Measurements from ENCODE around the gene CNPY4. TPM values are rescaled to one million over a fixed set of nuclear protein-coding genes. Genes with fewer than 3 reads are reported as not detected.

The CNPY4 gene, protein sequence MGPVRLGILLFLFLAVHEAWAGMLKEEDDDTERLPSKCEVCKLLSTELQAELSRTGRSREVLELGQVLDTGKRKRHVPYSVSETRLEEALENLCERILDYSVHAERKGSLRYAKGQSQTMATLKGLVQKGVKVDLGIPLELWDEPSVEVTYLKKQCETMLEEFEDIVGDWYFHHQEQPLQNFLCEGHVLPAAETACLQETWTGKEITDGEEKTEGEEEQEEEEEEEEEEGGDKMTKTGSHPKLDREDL
- polyA plus RNA-seq (2012; ENCODE audit: low read depth, missing spikeins), result 2.8 TPM

DNA sequence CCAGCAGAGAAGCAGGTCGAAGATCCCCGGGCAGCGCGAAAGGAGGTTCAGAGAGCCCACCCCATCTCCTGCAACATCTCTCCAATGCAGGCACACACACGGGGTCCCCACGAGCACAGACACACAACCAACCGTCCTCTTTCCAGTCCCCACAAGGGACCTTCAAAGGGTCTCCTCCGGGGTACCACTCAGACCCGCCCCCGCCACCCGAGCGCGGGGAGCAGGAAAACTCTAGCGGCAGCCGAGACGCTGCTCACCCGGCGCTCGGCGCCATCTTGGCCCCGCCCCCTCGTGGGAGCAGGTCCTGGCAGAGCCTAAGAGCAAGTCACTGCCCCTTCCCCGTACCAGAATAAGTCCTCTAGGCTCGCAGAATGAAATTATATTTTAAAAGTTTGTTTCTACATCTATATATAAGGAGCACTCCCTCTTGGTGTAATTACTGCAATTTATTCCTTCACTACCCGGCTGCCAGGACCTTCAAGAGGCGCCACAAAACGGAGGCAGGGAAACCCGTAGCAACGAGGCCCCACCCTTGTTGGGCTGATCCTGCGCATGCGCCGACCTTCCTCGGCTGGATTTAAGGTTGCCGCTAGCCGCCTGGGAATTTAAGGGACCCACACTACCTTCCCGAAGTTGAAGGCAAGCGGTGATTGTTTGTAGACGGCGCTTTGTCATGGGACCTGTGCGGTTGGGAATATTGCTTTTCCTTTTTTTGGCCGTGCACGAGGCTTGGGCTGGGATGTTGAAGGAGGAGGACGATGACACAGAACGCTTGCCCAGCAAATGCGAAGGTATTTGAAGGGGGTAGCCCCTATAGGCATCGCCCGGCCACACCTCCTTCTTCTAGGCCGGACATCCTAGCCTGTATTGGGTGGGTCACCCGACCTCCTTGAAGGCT, at the start of gene CNPY4, which contains the start of gene TAF6:
TSS of gene CNPY4 (plus strand) at position 563 of the 898 bp plus-strand sequence. CDS start at position 674, 111 bp downstream.
TSS of gene TAF6 (minus strand) at position 287 of the 898 bp plus-strand sequence. CDS start 5,149 bp downstream, outside the sequence.
- FAIRE-seq (peak; percentile 84), DNase-seq (ENCODE audit: insufficient read length, low spot score) (peak; percentile 98)
- no peak for TF ChIP-seq PAX5 (IDR thresholded peaks at IDR 0.05; ENCODE audit: insufficient read depth, low read length, severe bottlenecking)
- peak; percentile 74 for TF ChIP-seq POLR2A (IDR thresholded peaks at IDR 0.05; ENCODE audit: low read depth, low read length)
- peak; percentile 100 for TF ChIP-seq TAF1 (IDR thresholded peaks at IDR 0.05; ENCODE audit: low read depth, low read length)
- 0 out of 2 replicates have a peak, but pooled peaks have one; percentile 9 for TF ChIP-seq POU2F2 (IDR thresholded peaks at IDR 0.05; ENCODE audit: low read depth, low read length)

DNA sequence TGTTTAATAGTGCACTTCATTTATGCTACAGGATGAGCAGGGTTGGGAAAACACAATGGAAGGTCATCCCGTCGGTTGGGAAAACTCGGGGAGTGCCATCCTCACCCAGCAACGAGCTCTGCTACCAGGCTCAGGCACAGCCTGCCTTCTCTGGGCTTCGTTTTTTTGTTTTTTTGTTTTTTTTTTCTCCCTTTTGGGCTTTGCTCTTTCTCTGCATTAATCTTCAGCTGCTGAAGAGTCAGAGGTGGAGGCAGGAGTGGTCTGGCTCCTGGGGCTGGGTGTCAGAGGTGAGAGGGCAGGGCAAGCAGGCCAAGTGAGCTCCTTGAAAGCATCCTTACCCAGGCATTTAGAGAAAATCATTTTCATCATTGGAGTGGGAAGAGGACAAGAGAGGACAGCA, 49.4 kb upstream of the CNPY4 start:
- no peak for DNase-seq (ENCODE audit: insufficient read length, low spot score)
- no peak for FAIRE-seq
- no peak for TF ChIP-seq PAX5 (IDR thresholded peaks at IDR 0.05; ENCODE audit: insufficient read depth, low read length, severe bottlenecking)
- TF ChIP-seq POLR2A (IDR thresholded peaks at IDR 0.05; ENCODE audit: low read depth, low read length), result 0 out of 2 replicates have a peak, but pooled peaks have one; percentile 27

DNA sequence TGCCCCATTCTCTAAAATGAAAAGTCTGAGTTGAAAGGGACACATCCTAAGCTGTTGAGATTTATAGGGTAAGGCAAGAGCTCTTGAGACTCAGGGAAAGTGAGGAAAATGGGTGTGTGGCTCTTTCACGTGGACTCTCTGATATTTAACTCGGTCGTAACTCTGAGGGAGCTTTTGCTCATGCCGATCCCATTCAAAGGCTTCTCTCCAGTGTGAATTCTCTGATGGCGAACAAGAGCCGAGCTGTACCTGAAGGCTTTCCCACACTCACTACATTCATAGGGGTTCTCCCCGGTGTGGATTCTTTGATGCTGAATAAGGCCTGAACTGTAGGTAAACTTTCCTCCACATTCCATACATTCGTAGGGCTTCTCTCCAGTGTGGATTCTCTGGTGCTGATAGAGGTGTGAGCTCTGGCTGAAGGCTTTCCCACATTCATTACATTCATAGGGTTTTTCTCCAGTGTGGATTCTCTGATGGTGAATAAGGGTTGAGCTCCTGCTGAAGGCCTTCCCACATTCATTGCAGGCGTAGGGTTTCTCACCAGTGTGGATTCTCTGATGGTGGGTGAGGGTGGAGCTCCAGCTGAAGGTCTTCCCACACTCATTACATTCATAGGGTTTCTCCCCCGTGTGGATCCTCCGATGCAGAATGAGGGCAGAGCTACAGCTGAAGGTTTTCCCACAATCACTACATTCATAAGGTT, 48.3 kb upstream of the CNPY4 start:
- DNase-seq (ENCODE audit: insufficient read length, low spot score) (no peak), FAIRE-seq (no peak)
- TF ChIP-seq POLR2AphosphoS5 (IDR thresholded peaks at IDR 0.05; ENCODE audit: low read depth, low read length) (peak; percentile 65), PAX5 (IDR thresholded peaks at IDR 0.05; ENCODE audit: insufficient read depth, low read length, severe bottlenecking) (no peak)

DNA sequence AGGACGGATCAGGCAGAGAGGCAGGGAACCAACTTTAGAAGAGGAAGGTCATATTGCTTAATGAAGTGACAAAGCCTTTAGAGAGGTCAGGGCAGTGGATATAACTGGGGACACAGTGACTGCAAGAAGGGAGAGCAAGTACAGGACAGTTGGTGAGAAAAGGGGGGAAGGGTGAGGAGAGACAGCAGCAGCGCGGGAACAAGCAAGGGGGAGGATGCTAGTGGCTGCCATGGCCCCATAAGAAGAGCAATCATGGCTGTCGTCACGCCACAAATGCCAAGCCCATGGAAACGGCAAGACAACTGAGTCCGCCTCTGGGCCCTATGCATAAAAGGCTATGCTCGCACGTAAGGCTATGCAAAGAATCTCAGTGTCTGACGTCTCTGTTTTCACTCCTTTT, 47.0 kb upstream of the CNPY4 start:
- no peak for DNase-seq (ENCODE audit: insufficient read length, low spot score)
- TF ChIP-seq TAF1 (IDR thresholded peaks at IDR 0.05; ENCODE audit: low read depth, low read length) (no peak), PAX5 (IDR thresholded peaks at IDR 0.05; ENCODE audit: insufficient read depth, low read length, severe bottlenecking) (no peak), POU2F2 (IDR thresholded peaks at IDR 0.05; ENCODE audit: low read depth, low read length) (no peak), POLR2A (IDR thresholded peaks at IDR 0.05; ENCODE audit: low read depth, low read length) (no peak), POLR2AphosphoS5 (IDR thresholded peaks at IDR 0.05; ENCODE audit: low read depth, low read length) (no peak), SPI1 (IDR thresholded peaks at IDR 0.05; ENCODE audit: low read depth, low read length) (no peak)
- FAIRE-seq, result no peak

DNA sequence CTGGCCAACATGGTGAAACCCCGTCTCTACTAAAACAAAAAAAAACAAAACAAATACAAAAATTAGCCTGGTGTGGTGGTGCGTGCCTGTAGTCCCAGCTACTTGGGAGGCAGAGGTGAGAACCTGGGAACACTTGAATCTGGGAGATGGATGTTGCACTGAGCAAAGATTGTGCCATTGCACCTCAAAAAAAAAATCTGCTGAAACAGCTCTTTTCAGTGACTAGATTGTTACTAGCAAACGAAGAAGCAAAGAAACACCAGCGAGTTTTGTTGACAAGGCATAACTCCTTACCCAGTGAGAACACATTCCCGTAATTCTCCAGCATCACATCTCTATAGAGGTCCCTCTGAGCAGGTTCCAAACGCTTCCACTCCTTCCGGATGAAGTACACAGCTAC, 44.6 kb upstream of the CNPY4 start:
- TF ChIP-seq PAX5 (IDR thresholded peaks at IDR 0.05; ENCODE audit: insufficient read depth, low read length, severe bottlenecking), result no peak
- no peak for TF ChIP-seq TAF1 (IDR thresholded peaks at IDR 0.05; ENCODE audit: low read depth, low read length)
- no peak for TF ChIP-seq POU2F2 (IDR thresholded peaks at IDR 0.05; ENCODE audit: low read depth, low read length)
- no peak for TF ChIP-seq POLR2A (IDR thresholded peaks at IDR 0.05; ENCODE audit: low read depth, low read length)
- TF ChIP-seq SPI1 (IDR thresholded peaks at IDR 0.05; ENCODE audit: low read depth, low read length), result no peak
- TF ChIP-seq POLR2AphosphoS5 (IDR thresholded peaks at IDR 0.05; ENCODE audit: low read depth, low read length), result no peak
- no peak for FAIRE-seq

DNA sequence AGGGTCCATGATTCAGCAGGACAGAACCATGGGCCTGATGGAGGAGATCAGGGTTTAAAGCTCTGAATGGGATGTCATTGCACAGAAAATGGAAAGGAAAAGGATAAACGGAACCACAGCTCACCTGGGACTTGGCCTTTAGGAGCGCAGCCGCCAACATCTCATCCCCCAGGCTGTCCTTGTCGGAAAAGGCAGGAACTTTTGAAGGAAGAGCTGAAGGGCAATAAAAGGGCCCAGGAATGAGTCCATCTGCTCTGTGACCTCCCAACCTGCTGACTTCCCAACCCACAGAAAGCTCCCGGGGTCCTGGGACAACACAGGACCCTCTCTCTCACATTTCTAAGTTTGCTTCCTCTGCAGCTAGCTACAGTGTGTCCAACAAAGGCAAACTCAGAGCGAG, 44.0 kb upstream of the CNPY4 start:
- no peak for TF ChIP-seq POU2F2 (IDR thresholded peaks at IDR 0.05; ENCODE audit: low read depth, low read length)
- no peak for TF ChIP-seq TAF1 (IDR thresholded peaks at IDR 0.05; ENCODE audit: low read depth, low read length)
- no peak for TF ChIP-seq POLR2A (IDR thresholded peaks at IDR 0.05; ENCODE audit: low read depth, low read length)
- no peak for TF ChIP-seq PAX5 (IDR thresholded peaks at IDR 0.05; ENCODE audit: insufficient read depth, low read length, severe bottlenecking)
- TF ChIP-seq POLR2AphosphoS5 (IDR thresholded peaks at IDR 0.05; ENCODE audit: low read depth, low read length), result no peak
- TF ChIP-seq SPI1 (IDR thresholded peaks at IDR 0.05; ENCODE audit: low read depth, low read length), result no peak
- DNase-seq (ENCODE audit: insufficient read length, low spot score), result no peak
- no peak for FAIRE-seq

More for the DNA sequence above, 44.6 kb upstream of the CNPY4 start:
- no peak for DNase-seq (ENCODE audit: insufficient read length, low spot score)

DNA sequence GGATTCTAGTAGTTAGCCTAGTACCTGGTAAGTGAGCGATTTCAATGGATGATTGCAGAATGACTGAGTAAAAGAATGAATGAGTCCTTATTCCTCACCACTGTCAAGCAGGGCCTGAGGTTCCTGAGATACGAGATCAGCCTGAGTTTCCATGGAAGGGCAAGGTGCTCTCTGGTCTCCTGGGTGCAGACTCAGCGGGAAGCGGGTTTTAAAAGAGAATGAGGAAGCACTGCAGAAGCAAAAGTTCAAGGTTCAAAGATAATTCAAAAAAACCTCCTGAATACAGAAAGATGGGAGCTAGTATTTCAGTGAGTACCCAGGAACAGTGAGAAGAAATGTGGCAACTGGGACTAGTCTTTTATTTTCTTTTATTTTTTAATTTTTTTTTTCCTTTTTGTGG, 42.2 kb upstream of the CNPY4 start:
- FAIRE-seq (no peak), DNase-seq (ENCODE audit: insufficient read length, low spot score) (no peak)
- TF ChIP-seq POLR2A (IDR thresholded peaks at IDR 0.05; ENCODE audit: low read depth, low read length), result no peak

DNA sequence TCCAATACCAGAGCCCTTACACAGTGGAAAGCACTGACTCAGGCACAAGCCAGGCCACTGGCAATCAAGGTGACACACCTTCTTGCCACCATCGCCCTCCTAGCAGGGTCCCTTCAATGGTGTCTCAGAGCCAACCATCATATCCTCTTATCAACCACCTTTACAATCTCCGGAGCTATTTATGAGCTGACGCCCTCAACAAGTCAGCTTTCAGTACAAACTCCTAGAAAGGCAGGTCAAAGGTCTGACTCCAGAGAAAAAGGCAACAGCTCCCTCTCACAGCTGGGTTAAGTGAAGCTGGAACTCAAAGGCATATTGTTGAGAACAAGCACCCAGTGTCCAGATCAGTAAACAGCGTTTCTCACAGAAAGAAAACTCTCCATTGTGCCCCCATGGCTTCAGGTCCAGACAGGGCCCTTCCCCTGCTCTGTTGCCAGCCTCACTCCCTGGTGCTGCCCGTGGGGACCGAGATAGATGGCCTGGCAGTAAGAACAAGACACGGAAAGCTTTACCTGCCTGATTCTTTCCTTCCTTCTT, 40.3 kb upstream of the CNPY4 start:
- DNase-seq (ENCODE audit: insufficient read length, low spot score) (no peak), FAIRE-seq (no peak)
- TF ChIP-seq SPI1 (IDR thresholded peaks at IDR 0.05; ENCODE audit: low read depth, low read length) (no peak), POU2F2 (IDR thresholded peaks at IDR 0.05; ENCODE audit: low read depth, low read length) (no peak), PAX5 (IDR thresholded peaks at IDR 0.05; ENCODE audit: insufficient read depth, low read length, severe bottlenecking) (no peak), TAF1 (IDR thresholded peaks at IDR 0.05; ENCODE audit: low read depth, low read length) (no peak), POLR2AphosphoS5 (IDR thresholded peaks at IDR 0.05; ENCODE audit: low read depth, low read length) (no peak), POLR2A (IDR thresholded peaks at IDR 0.05; ENCODE audit: low read depth, low read length) (no peak)

DNA sequence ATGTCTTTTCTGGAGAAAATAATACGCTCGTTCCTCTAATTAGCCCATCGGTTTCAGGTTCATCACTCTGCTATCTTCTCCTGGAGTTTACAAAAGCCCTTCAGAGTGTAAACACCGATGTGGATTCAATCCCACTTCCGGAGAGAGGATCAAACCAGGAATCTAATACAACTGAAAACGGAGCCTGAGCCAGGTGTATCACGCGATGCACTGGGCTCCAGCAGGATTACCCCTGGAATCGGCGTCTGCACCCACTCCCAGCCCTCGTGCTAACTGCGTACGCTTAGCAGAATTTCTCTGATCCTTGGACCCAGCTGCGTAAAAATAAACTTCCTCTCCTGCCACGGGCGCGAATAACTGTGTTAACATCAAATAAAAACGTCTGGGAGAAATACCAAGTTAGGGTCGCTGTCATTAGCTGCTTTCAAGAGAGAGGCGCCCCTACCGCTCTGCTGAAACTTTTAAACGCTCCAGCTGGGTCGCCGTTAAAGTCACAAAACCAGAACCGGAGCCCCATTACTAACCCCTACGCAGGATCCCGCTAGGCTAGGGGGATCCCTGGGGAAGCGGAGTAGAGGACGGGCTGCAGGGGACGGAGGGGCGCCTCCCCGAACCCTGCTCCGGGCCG, 38.4 kb upstream of the CNPY4 start:
- no peak for FAIRE-seq
- no peak for TF ChIP-seq SPI1 (IDR thresholded peaks at IDR 0.05; ENCODE audit: low read depth, low read length)
- no peak for TF ChIP-seq POLR2AphosphoS5 (IDR thresholded peaks at IDR 0.05; ENCODE audit: low read depth, low read length)
- no peak for DNase-seq (ENCODE audit: insufficient read length, low spot score)
